ENCODE measurements around the gene PSMD1. TPM values are rescaled to one million over a fixed set of nuclear protein-coding genes. Genes with fewer than 3 reads are reported as not detected.

The PSMD1 gene
- total RNA-seq, 1 experiment from 2014 or later: 133 TPM

- intact Hi-C loops (cut with micrococcal nuclease): no loop called here
- no peak overlapping the region for H3K4me2 ChIP-seq (ENCODE audit: low read length)
- no peaks in the 10 kb centered on the region for H4K20me1 ChIP-seq (ENCODE audit: insufficient read depth)
- H3K27me3 ChIP-seq (ENCODE audit: insufficient read depth, low read length): no peaks in the 10 kb centered on the region
- no TSS peak for BruUV-seq (replicated peaks)
- no peak overlapping the region for H3K4me3 ChIP-seq (replicated peaks in 1 of 2; ENCODE audit: low read depth in 1 of 2, low read length in 2 of 2)
- H3K79me2 ChIP-seq (ENCODE audit: insufficient read depth, low read length): no peaks in the 10 kb centered on the region
- no peak for ATAC-seq
- DNase-seq (ENCODE audit: low read depth, low spot score): no peak
- RAD21 ChIA-PET (ENCODE audit: low non-redundant PET in 1 of 2, low total read pairs in 2 of 2, uncharacterized antibody in 2 of 2, unreplicated experiment in 2 of 2): no interaction called here
- no peak overlapping the region for H2AFZ ChIP-seq (ENCODE audit: low read depth, low read length, poor library complexity, severe bottlenecking)
- H3K4me1 ChIP-seq (ENCODE audit: control insufficient read depth in 1 of 2, insufficient read depth in 2 of 2, low read length in 2 of 2): no peaks in the 10 kb centered on the region
- CTCF ChIA-PET: interaction anchor here (1.5 kb wide), 1 partner anchor 114 kb away, joined by 3 read pairs; no protein-coding TSS in a partner anchor
- H3K27ac ChIP-seq (ENCODE audit: low read depth, low read length): no peak overlapping the region
- no peaks in the 10 kb centered on the region for H3K9me2 ChIP-seq (ENCODE audit: insufficient read depth)
- H3K36me3 ChIP-seq (ENCODE audit: control insufficient read depth in 1 of 2, insufficient read depth in 2 of 2, low read length in 2 of 2): peaks cover 0 to 4% of the 10 kb centered on the region in 2 experiments; a peak in 1 of 4 replicates
- no peak overlapping the region for H3K9ac ChIP-seq (ENCODE audit: low read length)
- H3K9me3 ChIP-seq (ENCODE audit: control insufficient read depth in 1 of 2, insufficient read depth in 1 of 2, low read depth in 1 of 2, low read length in 2 of 2): no peaks in the 10 kb centered on the region
- no peak for TF ChIP-seq CTCF (IDR thresholded peaks at IDR 0.05 in 2 of 3, conservative IDR thresholded peaks at IDR 0.05 in 1 of 3; ENCODE audit: borderline replicate concordance in 1 of 3, insufficient read depth in 1 of 3, low read depth in 2 of 3, low read length in 2 of 3)
- TF ChIP-seq SP1 (IDR thresholded peaks at IDR 0.05; ENCODE audit: low read depth): no peak
- TF ChIP-seq ELF1 (IDR thresholded peaks at IDR 0.05; ENCODE audit: borderline replicate concordance, low read depth): no peak
- no peak for TF ChIP-seq SRF (IDR thresholded peaks at IDR 0.05; ENCODE audit: low read depth)
- no peak for TF ChIP-seq REST (IDR thresholded peaks at IDR 0.05; ENCODE audit: low read depth)
- TF ChIP-seq ATF3 (IDR thresholded peaks at IDR 0.05): no peak
- TF ChIP-seq CBX3 (IDR thresholded peaks at IDR 0.05; ENCODE audit: low read depth): no peak
- no peak for TF ChIP-seq ZNF274 (IDR thresholded peaks at IDR 0.05; ENCODE audit: low read depth, low read length)
- TF ChIP-seq SIN3A (IDR thresholded peaks at IDR 0.05; ENCODE audit: low read depth): no peak
- no peak for TF ChIP-seq POLR2A (IDR thresholded peaks at IDR 0.05; ENCODE audit: borderline replicate concordance, extremely low read depth, insufficient read depth, insufficient read length)
- no peak for TF ChIP-seq FOSL1 (IDR thresholded peaks at IDR 0.05; ENCODE audit: low read depth)
- POLR2A ChIA-PET: no interaction called here
Measured at GRCh38 chr2:231218366-231218765, 161.7 kb downstream of the PSMD1 start.
